Liver (tissue), 9 donors: ENCODE data around the gene TMIE. TPM values are rescaled to one million over a fixed set of nuclear protein-coding genes. Genes with fewer than 3 reads are reported as not detected.

ENCODE experiments used
- DNase-seq: peaks from one replicate; pipeline ENCODE4 v3.0.0-alpha.2; 2017; ENCODE audit warnings: low spot score
- H3K27ac ChIP-seq, 2 donors: one replicate each; pipeline ENCODE4 v1.7.0; 2013; ENCODE audit warnings: inconsistent platforms in 2 of 2, low read length in 2 of 2, control low read depth in 1 of 2, low read depth in 1 of 2, mild to moderate bottlenecking in 1 of 2
- H3K27me3 ChIP-seq, 4 donors: one replicate each; pipeline versions ENCODE4 v1.6.1 to v1.7.0; 2013; ENCODE audit warnings: low read length in 3 of 4, inconsistent platforms in 1 of 4, mild to moderate bottlenecking in 1 of 4, moderate library complexity in 1 of 4; ENCODE audit not compliant: control insufficient read depth in 4 of 4, insufficient read depth in 4 of 4
- H3K36me3 ChIP-seq, 4 donors: one replicate each; pipeline versions ENCODE4 v1.6.1 to v1.7.0; 2013; ENCODE audit warnings: low read length in 3 of 4, mild to moderate bottlenecking in 3 of 4, low read depth in 1 of 4, moderate library complexity in 1 of 4; ENCODE audit not compliant: control insufficient read depth in 4 of 4, insufficient read depth in 3 of 4
- H3K4me1 ChIP-seq, 4 donors: one replicate each; pipeline versions ENCODE4 v1.6.1 to v1.7.0; 2013; ENCODE audit warnings: low read length in 3 of 4, mild to moderate bottlenecking in 3 of 4, moderate library complexity in 1 of 4; ENCODE audit not compliant: control insufficient read depth in 4 of 4, insufficient read depth in 4 of 4
- H3K4me3 ChIP-seq, 3 donors: one replicate each; pipeline versions ENCODE4 v1.6.1 to v1.7.0; 2013; ENCODE audit warnings: low read length in 3 of 3, control low read depth in 1 of 3, low read depth in 1 of 3, mild to moderate bottlenecking in 1 of 3
- H3K9ac ChIP-seq, 2 donors: one replicate each; pipeline ENCODE4 v1.7.0; 2013; ENCODE audit warnings: low read length in 2 of 2, mild to moderate bottlenecking in 2 of 2, moderate library complexity in 2 of 2, control low read depth in 1 of 2, low read depth in 1 of 2
- H3K9me3 ChIP-seq, 4 donors: one replicate each; pipeline versions ENCODE4 v1.6.1 to v1.7.0; 2013; ENCODE audit warnings: low read length in 3 of 4; ENCODE audit not compliant: control insufficient read depth in 4 of 4
- ATF3 ChIP-seq: IDR thresholded peaks from 2 replicates; pipeline ENCODE4 v1.6.1; 2016; ENCODE audit warnings: antibody characterized with exemption
- CTCF ChIP-seq: fragments of 150-350 bp; IDR thresholded peaks from 2 replicates; pipeline ENCODE4 v1.5.1; 2017; ENCODE audit warnings: improper control_type of control experiment, low read depth, low read length; ENCODE audit not compliant: missing input control
- EGR1 ChIP-seq, 2 donors: IDR thresholded peaks; 2 replicates each; pipeline ENCODE4 v1.6.1; 2016 to 2018; ENCODE audit warnings: antibody characterized with exemption in 2 of 2, low read depth in 2 of 2
- FOXA1 ChIP-seq: IDR thresholded peaks from 2 replicates; pipeline ENCODE4 v1.6.1; 2016; ENCODE audit warnings: antibody characterized with exemption
- FOXA2 ChIP-seq: IDR thresholded peaks from 2 replicates; pipeline ENCODE4 v1.6.1; 2016; ENCODE audit warnings: antibody characterized with exemption
- GABPA ChIP-seq, 2 donors: IDR thresholded peaks in 1 of 2; conservative IDR thresholded peaks in 1 of 2; 2 replicates each; pipeline ENCODE4 v1.6.1; 2016; ENCODE audit warnings: antibody characterized with exemption in 2 of 2, mild to moderate bottlenecking in 1 of 2, moderate library complexity in 1 of 2
- HNF4A ChIP-seq, 2 donors: conservative IDR thresholded peaks; 2 replicates each; pipeline ENCODE4 v1.6.1; 2016; ENCODE audit warnings: antibody characterized with exemption in 2 of 2, mild to moderate bottlenecking in 2 of 2
- HNF4G ChIP-seq: IDR thresholded peaks from 2 replicates; pipeline ENCODE4 v1.6.1; 2016; ENCODE audit warnings: antibody characterized with exemption
- JUND ChIP-seq, 2 donors: IDR thresholded peaks; 2 replicates each; pipeline ENCODE4 v1.6.1; 2016; ENCODE audit warnings: antibody characterized with exemption in 2 of 2
- MAX ChIP-seq: IDR thresholded peaks from 2 replicates; pipeline ENCODE4 v1.6.1; 2016; ENCODE audit warnings: antibody characterized with exemption
- NR2F2 ChIP-seq: IDR thresholded peaks from 2 replicates; pipeline ENCODE4 v1.6.1; 2016; ENCODE audit warnings: antibody characterized with exemption
- RAD21 ChIP-seq, 2 donors: IDR thresholded peaks; 2 replicates each; pipeline ENCODE4 v1.6.1; 2016; ENCODE audit warnings: antibody characterized with exemption in 2 of 2, mild to moderate bottlenecking in 2 of 2
- REST ChIP-seq: IDR thresholded peaks from 2 replicates; pipeline ENCODE4 v1.6.1; 2016; ENCODE audit warnings: antibody characterized with exemption, mild to moderate bottlenecking
- RXRA ChIP-seq, 2 donors: IDR thresholded peaks; 2 replicates each; pipeline ENCODE4 v1.6.1; 2017 to 2018; ENCODE audit warnings: antibody characterized with exemption in 2 of 2, mild to moderate bottlenecking in 1 of 2
- SP1 ChIP-seq: IDR thresholded peaks from 2 replicates; pipeline ENCODE4 v1.6.1; 2018; ENCODE audit warnings: antibody characterized with exemption, mild to moderate bottlenecking
- TAF1 ChIP-seq: conservative IDR thresholded peaks from 2 replicates; pipeline ENCODE4 v1.6.1; 2016; ENCODE audit warnings: antibody characterized with exemption, mild to moderate bottlenecking
- YY1 ChIP-seq: IDR thresholded peaks from 2 replicates; pipeline ENCODE4 v1.6.1; 2016; ENCODE audit warnings: antibody characterized with exemption, mild to moderate bottlenecking
- ZBTB33 ChIP-seq: IDR thresholded peaks from 2 replicates; pipeline ENCODE4 v1.6.1; 2016; ENCODE audit warnings: antibody characterized with exemption
- WGBS: extraction: QIAGEN DNeasy Blood & Tissue Kit; methylation state at CpG from one replicate; pipeline ENCODE4 v1.1.7; 2013; 5-methylcytosine and 5-hydroxymethylcytosine counted together
- polyA plus RNA-seq, 2 donors: library from polyadenylated mRNA; stranded (reverse) in 1 of 2; unstranded in 1 of 2; fragments of 200-250 nt in 1 of 2; fragments of >200 nt in 1 of 2; fragmentation: Nextera tagmentation in 1 of 2; extraction: Ambion mirVana in 1 of 2; gene quantifications; one replicate each; pipeline versions ENCODE4 v1.2.1 to v1.2.3, GENCODE V29; 2013 to 2015
- total RNA-seq, 2 donors: library from RNA; depleted of rRNA; stranded (reverse); fragments of >200 nt; gene quantifications; one replicate each; pipeline ENCODE4 v1.2.3, GENCODE V29; 2014
- donor health status: healthy.
- donor health status: healthy.
- donor health status: healthy.
- donor health status: healthy.
- donor health status: healthy.

TMIE gene
- total and polyA plus RNA-seq, 4 donors, result 0.13 to 0.26 (median 0.15) TPM

GRCh38 chr3:46725621-46726314, 24.6 kb downstream of the TMIE start:
- Histone ChIP-seq H3K9me3 (no peaks in the 10 kb centered on the region), H3K27ac (no peak overlapping the region), H3K4me1 (no peaks in the 10 kb centered on the region), H3K4me3 (no peak overlapping the region), H3K36me3 (no peaks in the 10 kb centered on the region), H3K27me3 (no peaks in the 10 kb centered on the region), H3K9ac (no peak overlapping the region)
- 77% methylated on average over 6 of the region's 6 CpGs for WGBS
- DNase-seq, result no peak
- no peak for TF ChIP-seq FOXA2
- no peak for TF ChIP-seq JUND (IDR thresholded peaks at IDR 0.05)
- no peak for TF ChIP-seq MAX
- TF ChIP-seq REST, result no peak
- TF ChIP-seq HNF4A (conservative IDR thresholded peaks at IDR 0.05), result no peak
- TF ChIP-seq ATF3, result no peak
- no peak for TF ChIP-seq RAD21 (IDR thresholded peaks at IDR 0.05)
- TF ChIP-seq FOXA1, result no peak
- no peak for TF ChIP-seq TAF1
- no peak for TF ChIP-seq EGR1 (IDR thresholded peaks at IDR 0.05; ENCODE audit: low read depth in 2 of 2)
- TF ChIP-seq ZBTB33, result no peak
- TF ChIP-seq HNF4G, result no peak
- TF ChIP-seq RXRA (IDR thresholded peaks at IDR 0.05), result no peak
- TF ChIP-seq YY1, result no peak
- TF ChIP-seq CTCF, result no peak
- TF ChIP-seq NR2F2, result no peak
- TF ChIP-seq SP1, result no peak
- no peak for TF ChIP-seq GABPA (IDR thresholded peaks at IDR 0.05 in 1 of 2, conservative IDR thresholded peaks at IDR 0.05 in 1 of 2)
